NT2/D1 (cell line): ENCODE measurements around the gene ZNF438.

Experiments
- SUZ12 ChIP-seq: IDR thresholded peaks from 2 replicates; pipeline ENCODE4 v1.6.1; 2011; ENCODE audit not compliant: insufficient read length, insufficient read depth; ENCODE audit errors: extremely low read depth
- YY1 ChIP-seq: IDR thresholded peaks from 2 replicates; pipeline ENCODE4 v1.6.1; 2011; ENCODE audit not compliant: insufficient read length, insufficient read depth

GRCh38 chr10:30834153-30834552 lies 197.5 kb downstream of the ZNF438 start:
- TF ChIP-seq SUZ12: no peak
- no peak for TF ChIP-seq YY1
